Lower leg skin (tissue), 3 donors: ENCODE data around the gene DGKB.
"Not testable (repeated sequence)": the region's sequence is repeated elsewhere in the genome, so short reads cannot be mapped to it uniquely, and the experiment has no call there.

Source experiments
- CTCF ChIP-seq, 3 donors: fragments of 450-650 bp; IDR thresholded peaks; one replicate each; pipeline ENCODE4 v1.5.1; 2016; ENCODE audit warnings: antibody characterized with exemption in 3 of 3, mild to moderate bottlenecking in 3 of 3, moderate library complexity in 2 of 3
- POLR2A ChIP-seq, 2 donors: fragments of 450-650 bp; IDR thresholded peaks; one replicate each; pipeline ENCODE4 v1.6.1; 2016 to 2017; ENCODE audit warnings: antibody characterized with exemption in 2 of 2, mild to moderate bottlenecking in 1 of 2, moderate library complexity in 1 of 2

- TF ChIP-seq CTCF, POLR2A (IDR thresholded peaks at IDR 0.05): not testable (repeated sequence)
These were observed 443.7 kb downstream of the DGKB start for GRCh38 chr7:14458846-14459245.
